IMR-90 (cell line): ENCODE data around the gene CD163L1.

Source experiments
- CTCF ChIP-seq: conservative IDR thresholded peaks from 2 replicates; pipeline ENCODE4 v1.5.1; 2012; ENCODE audit warnings: mild to moderate bottlenecking, low read depth, low read length, improper control_type of control experiment
- MXI1 ChIP-seq: IDR thresholded peaks from 2 replicates; pipeline ENCODE4 v1.6.1; 2012; ENCODE audit warnings: low read depth, mild to moderate bottlenecking, low read length, moderate library complexity, borderline replicate concordance
- POLR2A ChIP-seq: IDR thresholded peaks from 2 replicates; pipeline ENCODE4 v1.6.1; 2012; ENCODE audit warnings: mild to moderate bottlenecking, low read depth, low read length
- USF2 ChIP-seq: fragments of 150-350 bp; IDR thresholded peaks from 2 replicates; pipeline ENCODE4 v1.6.1; 2017; ENCODE audit warnings: mild to moderate bottlenecking, antibody characterized with exemption, low read length, low read depth

- no peak for TF ChIP-seq CTCF
- no peak for TF ChIP-seq POLR2A
- TF ChIP-seq MXI1 = no peak
- TF ChIP-seq USF2 = no peak
Measured at GRCh38 chr12:7373226-7373625, 70.7 kb downstream of the CD163L1 start.
